Measurements from ENCODE around the gene SMKR1. TPM values are rescaled to one million over a fixed set of nuclear protein-coding genes. Genes with fewer than 3 reads are reported as not detected.

SMKR1 gene
- total and polyA plus RNA-seq, 2 of the 8 experiments (the other 6 are each of a cell fraction or from before 2014, with no cell fraction given), result 0.39 to 1.6 TPM

DNA sequence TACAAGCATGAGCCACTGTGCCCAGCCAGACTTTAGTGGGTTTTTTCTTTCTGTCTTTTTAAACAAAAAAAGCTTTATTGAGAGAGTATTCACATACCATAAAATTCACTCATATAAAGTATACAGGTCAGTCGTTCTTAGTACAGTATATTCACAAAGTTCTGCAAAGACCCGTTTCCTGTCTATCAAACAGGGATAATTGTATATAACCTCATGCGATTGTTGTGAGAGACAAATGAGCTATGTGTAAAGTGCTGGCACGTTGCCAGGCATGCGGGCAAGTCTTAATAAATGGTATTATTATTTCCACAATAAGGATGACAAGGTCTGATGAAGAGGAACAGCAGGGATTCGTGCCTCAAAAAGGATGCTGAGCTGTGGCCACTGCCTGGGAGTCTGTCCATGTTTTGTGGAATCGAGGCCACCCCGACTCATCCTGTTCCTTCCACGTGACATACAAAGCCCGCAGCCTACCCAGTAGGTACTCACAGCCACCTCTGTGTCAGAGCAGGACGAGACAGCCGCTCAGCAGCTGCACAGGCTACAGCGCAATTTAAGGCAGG, 51.6 kb downstream of the SMKR1 start (continued):
- TF ChIP-seq ATF2 (IDR thresholded peaks at IDR 0.05; ENCODE audit: low read length) (no peak), RNF2 (IDR thresholded peaks at IDR 0.05; ENCODE audit: borderline replicate concordance, low read depth, low read length, missing control alignments, poor library complexity, severe bottlenecking) (no peak), SRF (IDR thresholded peaks at IDR 0.05; ENCODE audit: low read depth, low read length) (no peak)
